ENCODE data around the gene MIEF1.

The MIEF1 gene

DNA sequence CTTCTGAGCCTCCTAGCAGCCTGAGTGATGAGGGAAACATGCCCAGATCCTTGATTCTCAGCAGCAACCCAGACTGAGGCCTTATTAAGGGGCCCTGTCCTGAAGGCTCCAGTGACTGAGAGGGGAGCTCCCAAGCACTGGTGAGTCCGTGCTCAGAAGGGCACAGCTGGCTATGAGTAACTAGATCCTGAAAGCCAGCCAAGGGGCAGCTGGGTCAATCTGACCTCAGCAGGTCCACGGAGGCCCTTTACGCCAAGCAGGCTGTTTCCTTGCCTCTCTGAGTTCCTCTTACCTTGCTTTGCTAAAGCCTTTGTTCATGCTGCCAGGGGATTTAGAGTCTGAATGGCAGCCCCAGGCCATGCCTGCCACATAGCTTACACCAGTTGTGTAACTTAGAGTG lies 19.3 kb upstream of the MIEF1 start:
- TF ChIP-seq, protein P1, sequence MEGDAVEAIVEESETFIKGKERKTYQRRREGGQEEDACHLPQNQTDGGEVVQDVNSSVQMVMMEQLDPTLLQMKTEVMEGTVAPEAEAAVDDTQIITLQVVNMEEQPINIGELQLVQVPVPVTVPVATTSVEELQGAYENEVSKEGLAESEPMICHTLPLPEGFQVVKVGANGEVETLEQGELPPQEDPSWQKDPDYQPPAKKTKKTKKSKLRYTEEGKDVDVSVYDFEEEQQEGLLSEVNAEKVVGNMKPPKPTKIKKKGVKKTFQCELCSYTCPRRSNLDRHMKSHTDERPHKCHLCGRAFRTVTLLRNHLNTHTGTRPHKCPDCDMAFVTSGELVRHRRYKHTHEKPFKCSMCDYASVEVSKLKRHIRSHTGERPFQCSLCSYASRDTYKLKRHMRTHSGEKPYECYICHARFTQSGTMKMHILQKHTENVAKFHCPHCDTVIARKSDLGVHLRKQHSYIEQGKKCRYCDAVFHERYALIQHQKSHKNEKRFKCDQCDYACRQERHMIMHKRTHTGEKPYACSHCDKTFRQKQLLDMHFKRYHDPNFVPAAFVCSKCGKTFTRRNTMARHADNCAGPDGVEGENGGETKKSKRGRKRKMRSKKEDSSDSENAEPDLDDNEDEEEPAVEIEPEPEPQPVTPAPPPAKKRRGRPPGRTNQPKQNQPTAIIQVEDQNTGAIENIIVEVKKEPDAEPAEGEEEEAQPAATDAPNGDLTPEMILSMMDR (IDR thresholded peaks at IDR 0.05; ENCODE audit: insufficient read depth, low read depth, low read length, missing control alignments): no peak
- no peak for DNase-seq (ENCODE audit: low read depth)
- H3K4me3 ChIP-seq (ENCODE audit: low read length): no peak overlapping the region

DNA sequence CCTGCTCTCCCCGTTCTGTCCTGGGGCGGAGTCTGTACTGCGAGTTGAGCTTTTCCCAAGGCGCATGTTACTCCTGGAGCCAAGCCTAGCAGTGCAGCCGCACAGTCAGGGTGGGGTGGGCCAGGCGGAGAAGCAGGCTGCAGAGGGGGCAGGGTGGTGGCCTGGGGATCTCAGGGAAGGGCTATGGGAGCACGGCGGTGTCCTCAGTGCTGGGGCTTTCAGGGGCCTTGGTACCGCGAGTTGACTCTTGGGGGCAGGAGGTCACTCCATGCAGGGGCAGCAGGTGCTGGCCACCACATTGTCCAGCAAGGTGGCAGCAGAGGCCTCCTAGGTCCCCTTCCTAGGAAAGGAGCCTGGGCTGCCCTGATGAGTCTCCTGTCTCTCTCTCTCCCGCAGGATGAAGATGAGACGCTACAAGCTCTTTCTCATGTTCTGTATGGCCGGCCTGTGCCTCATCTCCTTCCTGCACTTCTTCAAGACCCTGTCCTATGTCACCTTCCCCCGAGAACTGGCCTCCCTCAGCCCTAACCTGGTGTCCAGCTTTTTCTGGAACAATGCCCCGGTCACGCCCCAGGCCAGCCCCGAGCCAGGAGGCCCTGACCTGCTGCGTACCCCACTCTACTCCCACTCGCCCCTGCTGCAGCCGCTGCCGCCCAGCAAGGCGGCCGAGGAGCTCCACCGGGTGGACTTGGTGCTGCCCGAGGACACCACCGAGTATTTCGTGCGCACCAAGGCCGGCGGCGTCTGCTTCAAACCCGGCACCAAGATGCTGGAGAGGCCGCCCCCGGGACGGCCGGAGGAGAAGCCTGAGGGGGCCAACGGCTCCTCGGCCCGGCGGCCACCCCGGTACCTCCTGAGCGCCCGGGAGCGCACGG lies 14.9 kb upstream of the MIEF1 start:
- H3K4me3 ChIP-seq (ENCODE audit: low read length): no peak overlapping the region
- TF ChIP-seq, protein P1 (IDR thresholded peaks at IDR 0.05; ENCODE audit: insufficient read depth, low read depth, low read length, missing control alignments): no peak
- DNase-seq (ENCODE audit: low read depth): no peak

DNA sequence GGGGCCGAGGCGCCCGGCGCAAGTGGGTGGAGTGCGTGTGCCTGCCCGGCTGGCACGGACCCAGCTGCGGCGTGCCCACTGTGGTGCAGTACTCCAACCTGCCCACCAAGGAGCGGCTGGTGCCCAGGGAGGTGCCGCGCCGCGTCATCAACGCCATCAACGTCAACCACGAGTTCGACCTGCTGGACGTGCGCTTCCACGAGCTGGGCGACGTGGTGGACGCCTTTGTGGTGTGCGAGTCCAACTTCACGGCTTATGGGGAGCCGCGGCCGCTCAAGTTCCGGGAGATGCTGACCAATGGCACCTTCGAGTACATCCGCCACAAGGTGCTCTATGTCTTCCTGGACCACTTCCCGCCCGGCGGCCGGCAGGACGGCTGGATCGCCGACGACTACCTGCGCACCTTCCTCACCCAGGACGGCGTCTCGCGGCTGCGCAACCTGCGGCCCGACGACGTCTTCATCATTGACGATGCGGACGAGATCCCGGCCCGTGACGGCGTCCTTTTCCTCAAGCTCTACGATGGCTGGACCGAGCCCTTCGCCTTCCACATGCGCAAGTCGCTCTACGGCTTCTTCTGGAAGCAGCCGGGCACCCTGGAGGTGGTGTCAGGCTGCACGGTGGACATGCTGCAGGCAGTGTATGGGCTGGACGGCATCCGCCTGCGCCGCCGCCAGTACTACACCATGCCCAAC lies 14.1 kb upstream of the MIEF1 start:
- H3K4me3 ChIP-seq (ENCODE audit: low read length): no peak overlapping the region
- TF ChIP-seq, protein P1 (IDR thresholded peaks at IDR 0.05; ENCODE audit: insufficient read depth, low read depth, low read length, missing control alignments): no peak
- DNase-seq (ENCODE audit: low read depth): no peak

DNA sequence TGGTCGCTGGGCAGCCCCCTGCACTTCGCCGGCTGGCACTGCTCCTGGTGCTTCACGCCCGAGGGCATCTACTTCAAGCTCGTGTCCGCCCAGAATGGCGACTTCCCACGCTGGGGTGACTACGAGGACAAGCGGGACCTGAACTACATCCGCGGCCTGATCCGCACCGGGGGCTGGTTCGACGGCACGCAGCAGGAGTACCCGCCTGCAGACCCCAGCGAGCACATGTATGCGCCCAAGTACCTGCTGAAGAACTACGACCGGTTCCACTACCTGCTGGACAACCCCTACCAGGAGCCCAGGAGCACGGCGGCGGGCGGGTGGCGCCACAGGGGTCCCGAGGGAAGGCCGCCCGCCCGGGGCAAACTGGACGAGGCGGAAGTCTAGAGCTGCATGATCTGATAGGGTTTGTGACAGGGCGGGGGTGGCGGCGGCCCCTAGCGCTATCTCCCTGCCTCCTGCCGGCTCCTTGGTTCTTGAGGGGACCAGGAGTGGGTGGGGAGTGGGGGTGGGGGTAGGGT lies 13.5 kb upstream of the MIEF1 start:
- TF ChIP-seq, protein P1 (IDR thresholded peaks at IDR 0.05; ENCODE audit: insufficient read depth, low read depth, low read length, missing control alignments): no peak
- no peak overlapping the region for H3K4me3 ChIP-seq (ENCODE audit: low read length)
- no peak for DNase-seq (ENCODE audit: low read depth)

DNA sequence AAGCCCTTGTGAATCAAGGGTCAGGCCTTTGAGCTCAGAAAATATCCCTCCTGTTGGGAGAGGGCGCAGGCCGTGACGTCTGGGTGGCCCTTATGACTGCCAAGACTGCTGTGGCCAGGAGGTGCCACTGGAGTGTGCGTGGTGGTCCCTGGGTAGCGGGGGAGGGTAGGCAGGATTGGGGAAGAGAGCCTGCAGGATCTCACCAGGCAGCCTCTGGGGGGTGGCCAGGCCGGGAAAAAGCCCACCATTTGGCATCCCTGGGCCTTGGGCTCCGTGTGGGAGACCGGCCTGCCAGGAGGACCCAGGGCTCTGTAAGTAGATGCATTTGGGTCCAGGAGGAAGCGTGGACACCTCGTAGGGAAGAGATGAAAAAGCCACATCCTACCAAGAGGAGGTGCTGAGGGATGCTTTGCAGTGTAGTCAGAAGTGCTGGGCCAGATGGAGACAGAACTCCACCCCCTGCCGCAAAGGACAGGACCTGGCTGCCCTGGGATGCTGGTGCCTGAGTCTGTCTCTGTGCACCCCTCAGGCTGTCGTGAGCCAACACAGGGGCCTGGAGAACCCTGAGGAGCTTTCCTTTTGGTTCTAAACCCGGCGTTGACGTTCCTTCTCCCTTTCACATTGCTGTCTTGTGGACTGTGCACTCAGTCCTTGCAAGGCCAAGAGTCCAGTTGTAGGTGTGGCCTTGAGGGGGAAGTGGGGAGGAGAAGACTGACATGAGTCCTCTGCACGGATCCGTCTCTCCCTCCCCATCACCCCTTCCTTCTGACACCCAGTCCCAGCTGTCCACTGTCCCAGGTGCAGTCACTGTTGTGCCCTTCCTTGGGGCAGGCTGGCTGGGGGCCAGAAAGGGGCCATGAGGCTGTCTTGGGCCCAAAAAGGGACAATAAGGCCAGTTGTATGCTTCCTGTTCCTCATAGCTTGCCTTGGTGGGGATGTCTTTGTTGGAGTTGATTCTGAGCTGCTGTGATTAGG lies 12.7 kb upstream of the MIEF1 start:
- TF ChIP-seq, protein P1 (IDR thresholded peaks at IDR 0.05; ENCODE audit: insufficient read depth, low read depth, low read length, missing control alignments): no peak
- H3K4me3 ChIP-seq (ENCODE audit: low read length): no peak overlapping the region
- DNase-seq (ENCODE audit: low read depth): no peak

DNA sequence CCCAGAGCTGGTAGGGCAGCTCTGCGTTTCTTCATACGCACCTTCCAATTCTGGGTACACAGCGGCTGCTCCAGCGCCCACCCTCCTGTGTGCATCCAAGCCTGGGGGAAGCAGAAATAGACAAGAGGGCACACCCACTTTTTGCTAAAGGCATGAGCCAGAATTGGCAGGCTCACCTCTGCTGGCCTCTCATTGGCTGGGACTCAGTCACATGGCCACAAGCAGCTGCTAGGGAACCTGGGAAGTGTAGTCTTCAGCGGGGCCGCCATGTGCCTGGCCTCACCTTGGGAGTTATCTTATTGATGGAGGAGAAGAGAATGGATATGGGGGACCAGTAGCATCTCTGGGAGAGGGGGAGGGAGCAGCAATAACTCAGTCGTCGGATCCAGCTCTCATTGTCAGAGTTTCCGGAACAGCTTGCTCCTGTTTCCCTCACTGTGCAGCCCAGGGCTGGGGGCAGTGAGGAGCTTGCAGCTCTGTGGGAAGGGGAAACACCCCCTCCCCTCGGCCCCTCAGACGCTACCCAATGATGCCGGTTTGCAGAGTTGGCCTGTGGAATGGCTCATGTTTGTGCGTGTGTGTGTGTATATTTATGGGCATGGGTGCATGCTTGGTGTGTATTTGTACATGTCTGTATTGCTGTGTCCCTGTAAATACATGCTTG lies 11.8 kb upstream of the MIEF1 start:
- DNase-seq (ENCODE audit: low read depth): peak; percentile 84
- TF ChIP-seq, protein P1 (IDR thresholded peaks at IDR 0.05; ENCODE audit: insufficient read depth, low read depth, low read length, missing control alignments): no peak
- H3K4me3 ChIP-seq (ENCODE audit: low read length): no peak overlapping the region
